Keratinocyte (primary cell): ENCODE measurements around the gene TRIM13. TPM values are rescaled to one million over a fixed set of nuclear protein-coding genes. Genes with fewer than 3 reads are reported as not detected.
"Not testable (repeated sequence)": the region's sequence is repeated elsewhere in the genome, so short reads cannot be mapped to it uniquely, and the experiment has no call there.

Experiments
- DNase-seq: peaks from one replicate; pipeline ENCODE4 v3.0.0-alpha.2; 2011; ENCODE audit warnings: low read depth, missing footprints, low spot score
- FAIRE-seq: peaks from 2 replicates; lab custom pipeline; 2011; peaks lifted over from hg19 to GRCh38; lab: Jason Lieb, UNC
- H2AFZ ChIP-seq: 2 replicates; pipeline ENCODE4 v1.6.0; 2012; ENCODE audit warnings: low read length, control low read depth, inconsistent platforms; ENCODE audit not compliant: control insufficient read depth
- H3K27ac ChIP-seq: 2 replicates; pipeline ENCODE4 v1.5.1; 2011; ENCODE audit warnings: low read length; ENCODE audit not compliant: control insufficient read depth, insufficient read depth
- H3K27me3 ChIP-seq: 3 replicates; pipeline ENCODE4 v1.6.0; 2011; ENCODE audit warnings: low read length; ENCODE audit not compliant: control insufficient read depth, insufficient read depth; ENCODE audit errors: extremely low read depth
- H3K36me3 ChIP-seq, 2 experiments: 2 replicates in 1 of 2; 3 replicates in 1 of 2; pipeline ENCODE4 v1.5.1; 2011; ENCODE audit warnings: low read length in 2 of 2, mild to moderate bottlenecking in 1 of 2; ENCODE audit not compliant: control insufficient read depth in 2 of 2, insufficient read depth in 2 of 2; ENCODE audit errors: extremely low read depth in 1 of 2
- H3K4me1 ChIP-seq: 3 replicates; pipeline ENCODE4 v1.5.1; 2011; ENCODE audit warnings: low read length; ENCODE audit not compliant: control insufficient read depth, insufficient read depth; ENCODE audit errors: extremely low read depth
- H3K4me2 ChIP-seq: 3 replicates; pipeline ENCODE4 v1.6.0; 2011; ENCODE audit warnings: low read depth, low read length; ENCODE audit not compliant: control insufficient read depth, insufficient read depth; ENCODE audit errors: extremely low read depth
- H3K4me3 ChIP-seq, 3 experiments: fragments of 200-600 bp in 1 of 3; sonication (generic) in 1 of 3; 2 replicates in 2 of 3; 3 replicates in 1 of 3; pipeline ENCODE4 v1.5.1; 2011 to 2016; ENCODE audit warnings: low read length in 3 of 3, mild to moderate bottlenecking in 3 of 3, control low read depth in 2 of 3, inconsistent platforms in 1 of 3, low read depth in 1 of 3, mixed read lengths in 1 of 3, mixed run types in 1 of 3, moderate library complexity in 1 of 3; ENCODE audit not compliant: control insufficient read depth in 2 of 3, insufficient read depth in 2 of 3; ENCODE audit errors: extremely low read depth in 1 of 3
- H3K79me2 ChIP-seq: 2 replicates; pipeline ENCODE4 v1.6.0; 2012; ENCODE audit warnings: low read length; ENCODE audit not compliant: control insufficient read depth, insufficient read depth
- H3K9ac ChIP-seq: 3 replicates; pipeline ENCODE4 v1.6.0; 2011; ENCODE audit warnings: low read length; ENCODE audit not compliant: control insufficient read depth, insufficient read depth; ENCODE audit errors: extremely low read depth
- H3K9me1 ChIP-seq: 3 replicates; pipeline ENCODE4 v1.6.0; 2011; ENCODE audit warnings: low read length; ENCODE audit not compliant: control insufficient read depth, insufficient read depth; ENCODE audit errors: extremely low read depth
- H3K9me3 ChIP-seq: 2 replicates; pipeline ENCODE4 v1.5.1; 2012; ENCODE audit warnings: low read depth, low read length; ENCODE audit not compliant: control insufficient read depth
- H4K20me1 ChIP-seq: 3 replicates; pipeline ENCODE4 v1.6.0; 2011; ENCODE audit warnings: low read length; ENCODE audit not compliant: control insufficient read depth, insufficient read depth; ENCODE audit errors: extremely low read depth
- EZH2 ChIP-seq: IDR thresholded peaks from one replicate; pipeline ENCODE4 v1.6.1; 2012; ENCODE audit warnings: inconsistent platforms, mild to moderate bottlenecking, low read length, moderate library complexity
- dilution Hi-C: fragments of 300-500 bp; cut with MboI; formaldehyde crosslinking; loops from one replicate; pipeline ENCODE4 v1.7.0; 2020; ENCODE audit warnings: low sequenced_read_pairs; ENCODE audit not compliant: extremely low pct_ligation_motif_present
- polyA plus RNA-seq, 5 experiments: library from polyadenylated mRNA; depleted of rRNA in 3 of 5; stranded (reverse) in 3 of 5; stranded (forward) in 1 of 5; unstranded in 1 of 5; fragments of >200 nt; gene quantifications; 1 replicate in 1 of 5; 2 replicates in 3 of 5; 3 replicates in 1 of 5; pipeline versions ENCODE4 v1.2.1 to v1.2.3, GENCODE V29; 2011 to 2012; ENCODE audit warnings: missing spikeins in 2 of 5, low read depth in 1 of 5, low replicate concordance in 1 of 5
- TF ChIP-seq, protein P1 (sequence below), 3 experiments: IDR thresholded peaks in 1 of 3; conservative IDR thresholded peaks in 1 of 3; optimal IDR thresholded peaks in 1 of 3; 2 replicates in 2 of 3; 3 replicates in 1 of 3; pipeline versions ENCODE3 to v1.5.1; 2011; ENCODE audit warnings: low read length in 3 of 3, mild to moderate bottlenecking in 3 of 3, moderate library complexity in 2 of 3, control low read depth in 1 of 3, inconsistent platforms in 1 of 3; ENCODE audit not compliant: insufficient read depth in 2 of 3; ENCODE audit errors: extremely low read depth in 1 of 3

The TRIM13 gene
- polyA plus RNA-seq, 1 donor (not counting 4 experiments of a cell fraction or from before 2014, with no cell fraction given): 26.5 TPM

DNA sequence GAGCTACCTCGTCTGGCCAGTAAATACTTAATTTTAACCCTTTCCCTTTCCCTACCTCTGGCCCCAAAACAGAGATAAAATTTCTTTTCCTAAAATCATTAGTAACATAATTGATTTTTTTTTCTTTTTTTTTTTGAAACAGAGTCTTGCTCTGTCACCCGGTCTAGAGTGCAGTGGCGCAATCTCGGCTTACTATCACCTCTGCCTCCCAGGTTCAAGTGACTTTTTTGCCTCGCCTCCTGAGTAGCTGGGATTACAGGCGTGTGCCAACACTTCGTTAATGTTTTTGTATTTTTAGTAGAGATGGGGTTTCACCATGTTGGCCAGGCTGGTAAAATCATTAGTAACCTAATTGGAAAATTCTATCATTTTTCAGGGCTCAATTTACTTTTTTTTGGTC, 10.4 kb upstream of the TRIM13 start:
- Histone ChIP-seq H2AFZ (no peak overlapping the region), H3K36me3 (no peaks in the 10 kb centered on the region), H4K20me1 (no peaks in the 10 kb centered on the region), H3K4me1 (no peaks in the 10 kb centered on the region), H3K9ac (no peak overlapping the region), H3K9me1 (no peaks in the 10 kb centered on the region), H3K27me3 (no peaks in the 10 kb centered on the region), H3K9me3 (no peaks in the 10 kb centered on the region), H3K4me3 (no peak overlapping the region), H3K27ac (no peak overlapping the region), H3K4me2 (no peak overlapping the region), H3K79me2 (no peaks in the 10 kb centered on the region)
- dilution Hi-C loops: no loop called here
- TF ChIP-seq EZH2: no peak
- TF ChIP-seq, protein P1, sequence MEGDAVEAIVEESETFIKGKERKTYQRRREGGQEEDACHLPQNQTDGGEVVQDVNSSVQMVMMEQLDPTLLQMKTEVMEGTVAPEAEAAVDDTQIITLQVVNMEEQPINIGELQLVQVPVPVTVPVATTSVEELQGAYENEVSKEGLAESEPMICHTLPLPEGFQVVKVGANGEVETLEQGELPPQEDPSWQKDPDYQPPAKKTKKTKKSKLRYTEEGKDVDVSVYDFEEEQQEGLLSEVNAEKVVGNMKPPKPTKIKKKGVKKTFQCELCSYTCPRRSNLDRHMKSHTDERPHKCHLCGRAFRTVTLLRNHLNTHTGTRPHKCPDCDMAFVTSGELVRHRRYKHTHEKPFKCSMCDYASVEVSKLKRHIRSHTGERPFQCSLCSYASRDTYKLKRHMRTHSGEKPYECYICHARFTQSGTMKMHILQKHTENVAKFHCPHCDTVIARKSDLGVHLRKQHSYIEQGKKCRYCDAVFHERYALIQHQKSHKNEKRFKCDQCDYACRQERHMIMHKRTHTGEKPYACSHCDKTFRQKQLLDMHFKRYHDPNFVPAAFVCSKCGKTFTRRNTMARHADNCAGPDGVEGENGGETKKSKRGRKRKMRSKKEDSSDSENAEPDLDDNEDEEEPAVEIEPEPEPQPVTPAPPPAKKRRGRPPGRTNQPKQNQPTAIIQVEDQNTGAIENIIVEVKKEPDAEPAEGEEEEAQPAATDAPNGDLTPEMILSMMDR (optimal IDR thresholded peaks at IDR 0.05 in 1 of 3, IDR thresholded peaks at IDR 0.05 in 1 of 3, conservative IDR thresholded peaks at IDR 0.05 in 1 of 3; ENCODE audit: extremely low read depth in 1 of 3, insufficient read depth in 2 of 3, low read length in 3 of 3): no peak
- DNase-seq (no peak), FAIRE-seq (no peak)

- dilution Hi-C loops, H3K36me3 ChIP-seq, H3K9me1 ChIP-seq, DNase-seq, H3K27me3 ChIP-seq, H3K9me3 ChIP-seq, H3K9ac ChIP-seq, H4K20me1 ChIP-seq, H2AFZ ChIP-seq, H3K79me2 ChIP-seq, H3K4me1 ChIP-seq, FAIRE-seq, H3K4me3 ChIP-seq, H3K4me2 ChIP-seq, H3K27ac ChIP-seq: not testable (repeated sequence)
These were observed 6.2 kb upstream of the TRIM13 start for GRCh38 chr13:49990612-49991011.

- dilution Hi-C loops: no loop called here
- H3K27ac ChIP-seq: no peak overlapping the region
- TF ChIP-seq, protein P1 (optimal IDR thresholded peaks at IDR 0.05 in 1 of 3, IDR thresholded peaks at IDR 0.05 in 1 of 3, conservative IDR thresholded peaks at IDR 0.05 in 1 of 3; ENCODE audit: extremely low read depth in 1 of 3, insufficient read depth in 2 of 3, low read length in 3 of 3): no peak
- TF ChIP-seq EZH2: no peak
- peaks cover 9% of the 10 kb centered on the region for H3K4me1 ChIP-seq
- no peaks in the 10 kb centered on the region for H3K27me3 ChIP-seq
- no peak overlapping the region for H3K4me2 ChIP-seq
- no peak overlapping the region for H3K9ac ChIP-seq
- H2AFZ ChIP-seq: no peak overlapping the region
- H3K9me3 ChIP-seq: no peaks in the 10 kb centered on the region
- no peak overlapping the region for H3K4me3 ChIP-seq
- H3K9me1 ChIP-seq: no peaks in the 10 kb centered on the region
- FAIRE-seq (peak; percentile 9), DNase-seq (no peak)
- H4K20me1 ChIP-seq: no peaks in the 10 kb centered on the region
- H3K36me3 ChIP-seq: peaks cover 0 to 3% of the 10 kb centered on the region in 2 experiments
- H3K79me2 ChIP-seq: peaks cover 8% of the 10 kb centered on the region
These were observed 3.7 kb upstream of the TRIM13 start for GRCh38 chr13:49993111-49993510.
